GM19025 (cell line): ENCODE results near the gene INSIG1.

Experiments used
- ATAC-seq: cut with Tn5 transposase; IDR thresholded peaks from one replicate; pipeline ENCODE4 v1.9.1; 2021; ENCODE audit warnings: mild to moderate bottlenecking, low read depth, moderate library complexity; ENCODE audit not compliant: unreplicated experiment

INSIG1 gene

DNA sequence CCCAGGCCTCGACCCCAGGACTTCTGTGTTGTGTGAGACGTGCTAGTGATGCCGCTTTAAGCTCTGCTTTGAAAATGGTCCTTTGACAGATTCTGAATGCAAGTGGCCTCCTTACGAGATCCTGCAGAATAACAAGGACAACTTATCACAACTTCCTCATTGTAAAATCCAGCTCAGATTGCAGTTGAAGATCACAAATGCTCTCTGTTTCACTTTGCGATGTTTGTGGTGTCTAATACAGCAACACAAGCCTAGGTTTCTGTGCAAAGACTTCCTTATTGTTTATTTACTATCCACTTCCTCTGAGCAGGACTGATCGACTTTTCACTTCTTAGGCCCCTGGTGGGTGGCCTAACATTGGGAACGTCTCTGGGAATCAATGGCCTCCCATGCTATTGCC, 31.7 kb upstream of the INSIG1 start:
- ATAC-seq, result no peak

DNA sequence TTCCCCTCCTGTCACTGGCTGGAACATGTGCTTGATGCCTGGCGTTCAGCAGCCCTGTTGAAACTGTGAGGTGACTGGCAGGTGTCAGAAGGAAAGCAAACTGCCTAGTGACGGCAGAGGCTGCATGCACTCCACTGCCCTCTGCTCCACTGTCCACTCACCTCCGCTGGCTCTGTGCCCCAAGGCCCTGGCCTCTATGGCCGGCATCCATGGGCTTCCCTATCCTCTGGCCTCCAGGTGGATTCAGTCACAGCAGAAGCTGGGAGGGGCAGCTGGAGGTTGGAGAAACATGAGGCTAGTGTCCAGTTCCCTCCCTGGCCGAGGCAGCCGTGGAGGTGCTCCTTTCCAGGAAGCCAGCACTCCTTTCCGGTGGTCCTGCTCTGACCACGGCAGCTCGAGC, 31.2 kb upstream of the INSIG1 start:
- no peak for ATAC-seq

DNA sequence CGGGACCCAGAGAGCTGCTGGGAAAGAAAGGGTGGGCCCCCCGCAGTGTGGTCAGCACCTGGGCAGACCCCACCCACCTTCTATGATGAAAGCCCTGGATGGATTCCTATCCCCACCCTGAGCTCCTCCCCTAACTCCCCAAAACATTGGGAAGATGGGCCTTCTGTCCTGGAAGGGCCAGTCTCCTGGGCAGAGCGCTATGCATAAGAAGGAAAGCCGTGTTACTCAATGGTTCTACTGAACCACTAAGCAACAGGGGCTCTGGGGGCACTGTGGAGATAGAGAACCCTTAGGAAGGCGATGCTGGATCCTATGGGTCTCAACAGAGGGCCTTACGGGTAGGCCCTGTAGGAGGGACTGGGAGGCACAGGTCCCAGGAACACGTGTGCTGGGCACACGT, 30.7 kb upstream of the INSIG1 start:
- no peak for ATAC-seq

DNA sequence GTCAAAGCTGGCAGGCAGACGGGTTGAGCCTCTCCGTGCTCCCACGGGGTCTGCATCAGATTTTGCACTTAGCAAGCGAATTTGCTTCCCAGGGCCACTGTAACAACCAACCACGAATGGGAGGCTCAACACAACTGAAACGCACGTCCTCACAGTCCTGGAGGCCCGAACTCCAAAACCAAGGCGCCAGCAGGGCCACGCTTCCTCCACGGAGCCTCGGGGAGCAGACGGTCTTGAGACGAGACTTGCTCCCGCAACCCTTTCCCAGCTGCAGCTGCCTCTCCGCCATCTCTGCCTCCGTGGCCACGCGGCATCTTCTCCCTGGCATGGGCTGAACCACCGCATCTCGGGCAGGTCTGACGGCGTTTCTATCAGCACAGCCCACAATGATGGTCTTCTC, 30.2 kb upstream of the INSIG1 start:
- ATAC-seq, result no peak

DNA sequence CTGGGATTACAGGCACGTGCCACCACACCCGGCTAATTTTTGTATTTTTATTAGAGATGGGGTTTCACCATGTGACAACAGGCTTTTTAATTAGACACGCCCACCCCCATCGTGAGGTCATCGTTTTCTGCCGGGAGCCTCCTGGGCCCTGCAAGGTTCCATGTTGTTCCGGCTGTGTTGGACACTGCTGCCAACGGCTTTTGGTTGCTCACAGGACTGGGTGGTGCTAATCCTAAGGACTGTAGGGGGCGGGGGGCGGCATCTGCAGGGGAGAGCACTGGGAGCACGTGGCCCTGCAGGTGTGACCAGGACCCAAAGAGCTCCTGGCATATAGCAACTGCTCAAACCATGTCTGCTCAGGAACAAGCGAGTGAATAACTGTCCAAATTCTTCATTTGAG, 29.5 kb upstream of the INSIG1 start:
- ATAC-seq, result no peak

DNA sequence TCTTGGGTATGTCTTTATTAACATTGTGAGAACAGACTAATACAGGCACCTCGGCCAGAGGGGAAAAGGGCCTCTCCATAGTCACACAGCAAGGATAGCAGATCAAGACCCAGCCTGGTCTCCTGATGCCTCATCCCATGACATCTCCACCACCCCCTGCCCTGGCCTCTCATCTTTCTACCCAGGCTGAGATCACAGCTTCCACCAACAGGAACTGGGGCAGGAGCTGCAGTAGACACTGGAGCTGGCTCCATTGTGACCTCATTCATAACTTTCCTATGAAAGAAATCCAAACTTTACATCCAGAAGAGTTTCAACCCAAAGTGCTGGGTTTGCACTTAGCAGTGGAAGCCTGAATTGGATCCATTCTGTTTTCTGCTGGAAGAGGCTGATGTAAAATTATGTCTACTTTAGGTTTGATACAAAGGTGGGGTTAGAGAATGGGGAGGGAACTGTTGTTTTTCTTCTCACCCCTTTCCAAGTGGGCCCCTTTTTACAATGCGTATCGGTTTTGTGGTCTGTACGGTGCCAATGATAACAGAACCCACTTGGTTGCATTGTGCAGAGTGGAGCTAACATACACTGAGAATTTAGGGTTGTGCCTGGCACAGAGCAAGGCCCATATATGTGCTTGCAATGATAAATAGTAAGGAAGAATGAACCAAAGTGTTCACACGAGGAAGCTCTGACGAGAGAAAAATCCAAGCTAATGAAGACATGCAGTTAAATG, 28.6 kb upstream of the INSIG1 start:
- ATAC-seq, result no peak

DNA sequence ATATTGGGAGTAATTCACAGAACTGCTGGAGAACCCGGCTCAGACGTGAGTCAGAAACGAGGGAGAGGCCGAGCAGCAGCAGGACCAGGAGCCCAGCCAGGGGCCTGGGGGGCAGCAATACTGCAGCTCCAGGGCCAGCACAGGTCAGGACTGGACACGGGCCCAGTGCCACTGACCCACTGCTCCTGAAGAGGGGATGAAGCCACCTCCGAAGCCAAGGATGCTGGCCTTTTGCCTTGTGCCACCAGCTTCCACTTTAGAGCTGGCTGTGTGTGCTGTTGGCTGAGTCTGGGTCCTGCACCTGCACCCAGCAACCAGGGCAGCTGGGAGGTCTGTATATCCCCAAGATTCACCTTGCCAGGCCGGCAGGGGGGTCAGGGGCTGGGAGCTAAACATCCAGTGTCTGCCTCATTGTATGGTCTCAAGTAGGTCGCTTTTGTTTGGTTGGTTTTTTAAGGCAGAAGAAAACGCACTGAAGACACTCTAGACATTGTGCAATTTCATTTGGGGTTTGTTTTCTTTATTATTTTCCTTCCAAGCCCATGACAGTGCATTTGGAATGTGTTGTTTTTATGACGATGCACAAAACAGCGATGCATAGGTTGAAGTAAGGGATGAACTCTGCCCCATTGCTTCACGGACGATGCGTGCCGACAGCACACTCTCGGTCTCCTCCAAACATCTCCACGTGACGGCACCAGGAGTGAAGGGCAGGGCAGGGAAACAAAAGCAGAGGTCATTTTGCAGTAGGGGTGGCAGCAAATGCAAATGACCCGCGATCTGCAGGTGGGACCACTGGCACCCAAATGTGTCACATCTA, 27.7 kb upstream of the INSIG1 start:
- ATAC-seq, result no peak

DNA sequence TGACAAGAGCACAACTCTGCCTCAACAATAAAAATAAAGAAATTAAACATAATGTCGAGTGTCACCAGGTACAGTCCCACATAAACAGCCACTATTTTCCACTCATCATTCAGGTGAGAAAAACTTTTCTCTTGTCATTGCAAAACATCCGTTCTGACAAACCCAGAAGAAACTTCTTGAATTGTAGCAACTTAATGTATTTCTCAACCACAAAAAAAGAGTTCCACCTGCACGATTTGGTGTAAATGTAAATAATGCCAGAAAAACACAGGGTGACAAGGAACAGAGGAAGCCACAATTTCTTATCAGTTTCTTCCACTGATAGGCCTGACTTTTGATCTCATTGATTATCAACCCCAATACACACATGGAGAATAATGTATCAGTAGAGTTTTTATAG, 26.8 kb upstream of the INSIG1 start:
- ATAC-seq, result no peak

DNA sequence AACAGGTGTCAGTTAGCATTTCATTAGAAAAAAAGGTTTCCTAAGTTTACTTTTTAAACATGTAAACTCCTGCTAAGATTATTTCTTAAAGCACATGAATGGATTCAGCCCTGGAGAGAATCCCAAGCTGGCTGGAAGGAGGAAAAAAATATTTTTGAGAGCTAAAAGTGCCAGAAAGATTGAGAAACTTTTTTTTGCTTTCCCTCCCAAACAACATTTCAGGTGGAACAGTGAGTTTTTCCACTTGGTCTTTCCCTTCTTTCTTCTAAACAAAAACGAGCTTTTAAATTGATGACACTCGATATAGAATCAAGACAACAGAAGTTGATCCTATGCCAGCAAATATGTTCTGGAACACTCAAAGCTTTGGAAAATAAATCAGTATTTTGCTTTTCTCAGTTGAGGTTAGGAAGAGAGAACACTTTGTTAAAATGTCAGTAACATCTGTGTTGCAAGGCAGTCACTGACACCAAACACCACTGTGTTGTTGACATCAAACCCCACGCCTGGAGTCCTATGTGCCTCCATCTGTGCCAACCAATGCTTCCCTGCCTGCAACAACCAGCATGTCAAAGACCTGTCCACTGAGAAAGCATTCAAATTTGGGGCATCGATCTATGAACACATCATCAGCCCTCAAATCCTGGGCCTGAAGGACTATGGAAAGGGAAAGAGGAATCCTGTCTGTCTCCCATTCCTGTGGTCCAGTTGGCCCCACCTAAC, 22.9 kb upstream of the INSIG1 start:
- no peak for ATAC-seq

DNA sequence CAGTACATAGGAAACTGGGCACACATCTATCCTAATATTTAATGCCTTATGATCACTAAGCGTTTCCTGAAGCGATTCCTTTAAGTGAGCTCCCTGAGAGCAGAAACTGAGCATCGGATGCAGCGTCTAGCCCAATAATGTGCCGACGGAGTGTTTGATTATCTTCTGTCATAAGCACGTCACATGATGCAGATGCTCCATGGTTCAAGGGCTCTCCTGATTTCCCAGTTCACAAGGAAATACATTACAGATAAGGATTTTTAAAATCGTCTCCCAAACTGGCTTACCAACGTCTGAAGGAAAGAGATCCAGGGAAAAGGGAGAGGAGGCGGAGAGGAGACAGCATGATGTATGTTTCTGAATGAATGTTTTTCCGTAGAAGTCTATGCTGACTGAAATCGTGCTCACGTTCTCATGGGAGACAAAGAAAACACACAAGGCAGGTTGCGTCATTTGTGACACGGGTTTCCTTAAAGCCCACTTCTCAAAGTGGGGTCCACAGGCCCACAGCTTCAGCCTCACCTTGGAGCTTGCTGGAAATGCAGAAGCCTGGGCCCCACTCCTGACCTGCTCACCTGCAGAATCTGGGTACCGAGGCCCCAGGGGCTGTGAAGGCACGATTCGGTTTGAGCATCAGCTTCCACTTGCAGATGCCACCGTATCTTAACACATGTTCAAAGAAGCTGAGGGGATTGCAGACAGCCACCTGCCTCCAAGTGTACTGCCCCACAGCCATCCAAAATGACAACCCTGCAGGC, 21.5 kb upstream of the INSIG1 start:
- ATAC-seq, result no peak

DNA sequence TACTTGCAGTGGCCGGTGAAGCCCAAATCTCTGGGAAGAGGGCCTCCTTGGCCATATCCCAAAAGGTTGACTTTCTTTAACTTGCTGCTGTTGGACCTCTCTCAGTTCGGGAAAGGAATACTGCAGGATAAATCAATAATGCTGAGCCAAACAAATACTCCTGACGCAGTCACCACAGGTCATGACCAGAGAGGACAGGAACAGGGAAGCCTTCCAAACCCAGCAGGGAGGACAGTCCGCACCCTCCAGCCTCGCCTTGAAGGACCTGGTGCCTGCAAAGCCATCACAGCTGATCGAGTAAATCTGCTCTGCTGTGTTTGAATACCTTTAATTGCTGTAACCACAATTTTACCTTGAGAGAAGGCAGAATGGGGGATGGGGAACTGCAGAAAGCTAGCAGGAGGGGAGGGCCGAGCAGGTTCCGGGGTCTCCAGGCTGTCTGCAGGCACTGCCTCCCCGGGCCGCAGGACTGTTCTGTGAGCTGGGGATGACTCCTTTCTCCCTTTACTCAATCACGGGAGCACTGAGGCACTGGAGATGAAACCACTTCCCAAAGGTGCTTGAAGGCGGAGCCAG, 20.8 kb upstream of the INSIG1 start:
- ATAC-seq, result no peak

DNA sequence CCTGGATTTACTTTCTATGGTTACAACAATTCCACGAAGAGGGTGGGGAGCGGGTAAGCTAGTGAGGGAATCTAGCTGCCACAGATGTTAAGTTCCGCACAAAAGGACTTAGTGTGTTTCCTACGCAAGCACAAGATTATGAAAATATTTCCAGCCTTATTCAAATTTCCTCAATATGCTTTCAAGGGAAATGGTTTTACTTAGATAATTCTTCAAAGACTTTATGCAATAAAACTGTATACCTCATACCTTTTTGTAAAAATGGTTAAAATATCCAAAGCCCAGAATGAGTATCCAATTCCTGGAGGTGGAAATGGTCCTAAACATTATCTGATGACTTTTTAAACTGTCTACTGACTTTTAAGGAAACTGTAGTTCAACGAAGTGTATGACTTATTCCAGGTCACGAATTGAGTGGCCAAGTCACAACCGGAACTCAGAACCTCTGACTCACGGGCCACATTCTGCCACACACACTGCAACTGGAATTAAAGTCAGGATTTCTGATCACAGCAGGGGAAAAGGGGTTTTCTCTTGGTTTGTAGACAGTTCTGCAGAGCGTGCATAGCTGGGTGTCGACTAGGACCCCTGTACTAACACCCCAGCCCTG, 20.2 kb upstream of the INSIG1 start:
- ATAC-seq, result no peak

DNA sequence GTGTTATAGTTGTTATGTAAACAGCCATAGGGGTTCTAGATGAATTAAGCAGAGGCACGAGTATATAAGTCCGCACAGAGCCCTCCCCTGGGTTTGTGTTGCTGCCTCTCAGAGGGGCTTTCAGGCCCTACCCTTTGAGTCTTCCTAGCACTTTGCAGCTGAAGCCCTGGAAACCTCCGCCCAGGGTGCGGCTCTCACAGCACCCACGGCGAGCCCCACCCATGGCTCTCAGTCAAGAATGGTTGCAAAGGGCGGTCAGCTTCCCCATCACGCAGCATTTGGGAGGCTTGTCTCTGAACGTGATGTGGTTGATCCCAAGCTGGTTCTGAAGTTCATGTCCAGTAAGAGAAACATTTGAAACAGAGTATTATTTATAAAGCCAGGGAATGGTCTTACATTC, 18.8 kb upstream of the INSIG1 start:
- no peak for ATAC-seq

DNA sequence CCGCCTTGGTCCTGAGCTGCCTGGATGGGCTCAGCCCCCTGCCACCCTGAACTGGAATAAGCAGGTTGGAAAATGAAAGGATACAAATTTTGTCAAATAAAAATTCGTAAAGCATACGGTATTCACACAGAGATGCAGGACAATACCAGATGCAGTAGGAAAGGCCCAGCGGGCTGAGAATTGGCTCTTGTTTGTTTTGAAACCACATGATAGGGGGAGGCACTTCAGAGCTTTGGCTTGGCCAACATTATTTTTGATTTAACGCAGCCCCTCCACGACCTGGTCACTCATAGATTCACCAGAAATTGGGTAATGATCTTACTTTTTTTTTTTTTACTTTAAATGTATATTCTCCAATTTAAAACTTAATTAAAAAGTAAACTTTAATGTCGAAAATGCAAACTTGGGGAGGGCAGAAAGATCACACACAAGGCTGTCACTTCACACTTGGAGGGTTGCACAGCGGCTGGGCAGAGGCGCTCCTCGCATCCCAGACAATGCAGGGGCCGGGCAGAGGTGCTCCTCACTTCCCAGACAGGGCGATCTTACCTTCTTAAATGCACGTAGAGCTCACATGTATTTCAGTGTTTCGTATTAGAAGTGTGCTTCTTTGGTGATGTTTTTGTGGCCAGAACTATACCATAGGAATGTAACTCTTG, 17.8 kb upstream of the INSIG1 start:
- ATAC-seq, result no peak

DNA sequence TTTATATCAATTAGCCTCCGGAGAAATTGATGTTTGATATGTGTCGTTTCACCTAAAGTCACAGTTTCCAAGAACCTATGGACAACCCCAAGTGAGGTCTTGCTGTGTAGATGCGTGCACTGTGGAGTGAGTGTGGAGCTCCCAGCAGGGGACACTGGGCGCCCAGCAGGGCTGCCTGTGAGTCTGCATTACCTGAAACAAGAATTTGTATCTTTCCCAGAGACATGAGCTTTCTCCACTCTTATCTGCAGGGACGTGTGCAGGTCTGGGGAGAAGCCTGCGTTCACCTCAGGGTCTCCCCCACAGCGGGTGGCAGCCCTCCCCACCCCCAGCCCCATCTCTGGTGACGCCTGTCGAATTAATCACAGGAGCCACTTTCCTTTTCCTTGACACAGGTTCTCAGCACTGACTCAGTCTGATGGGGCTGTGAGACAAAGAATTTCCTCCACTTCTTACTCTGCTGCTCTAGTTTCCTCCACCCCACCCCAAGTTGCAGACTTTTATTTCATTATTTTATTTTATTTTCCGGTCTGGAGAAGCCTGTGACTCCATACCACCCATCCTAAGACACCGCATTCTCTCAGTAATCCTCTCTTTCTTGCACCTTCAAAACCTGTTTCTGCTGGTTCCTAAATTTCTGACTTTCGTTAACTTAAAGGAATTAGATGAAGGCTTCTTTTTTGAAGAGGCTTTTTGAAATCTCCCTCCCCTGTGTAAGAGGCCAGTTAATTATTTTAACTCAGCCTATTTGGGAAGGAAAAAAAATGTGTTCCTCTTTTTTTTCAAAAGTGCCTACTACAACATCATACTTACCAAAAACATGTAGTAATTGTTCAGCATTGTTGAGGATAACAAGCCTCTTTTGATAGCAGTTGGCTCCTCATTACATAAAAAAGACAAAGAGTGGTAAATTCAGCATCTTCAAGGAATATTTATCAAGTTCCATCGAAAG, 17.0 kb upstream of the INSIG1 start:
- ATAC-seq, result no peak

DNA sequence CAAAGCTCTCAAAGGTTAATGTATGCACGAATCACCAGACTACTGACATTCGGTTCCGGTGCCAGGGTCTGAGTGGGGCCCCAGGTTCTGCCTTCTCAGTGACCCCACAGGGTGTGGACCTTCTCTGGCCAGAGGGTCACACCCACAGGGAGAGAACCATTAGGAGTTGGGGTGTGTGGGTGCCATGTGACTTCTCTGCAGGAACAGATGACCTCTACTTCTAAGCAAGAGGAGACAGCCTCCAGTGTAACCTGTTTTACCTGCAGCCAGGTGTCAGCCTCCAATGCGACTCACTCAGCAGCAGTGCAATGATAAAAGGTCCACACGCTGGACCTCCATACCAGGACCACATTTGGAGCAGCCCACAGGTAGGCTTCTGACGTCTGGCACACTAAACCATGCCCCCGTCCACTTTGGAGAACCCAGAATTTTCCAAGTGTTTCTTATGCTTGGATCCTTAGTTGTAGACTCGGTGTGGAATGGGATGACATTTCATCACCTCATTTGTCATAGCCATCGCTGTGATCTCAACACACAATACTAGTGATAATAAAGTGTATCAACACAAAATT, 16.2 kb upstream of the INSIG1 start:
- ATAC-seq, result no peak

DNA sequence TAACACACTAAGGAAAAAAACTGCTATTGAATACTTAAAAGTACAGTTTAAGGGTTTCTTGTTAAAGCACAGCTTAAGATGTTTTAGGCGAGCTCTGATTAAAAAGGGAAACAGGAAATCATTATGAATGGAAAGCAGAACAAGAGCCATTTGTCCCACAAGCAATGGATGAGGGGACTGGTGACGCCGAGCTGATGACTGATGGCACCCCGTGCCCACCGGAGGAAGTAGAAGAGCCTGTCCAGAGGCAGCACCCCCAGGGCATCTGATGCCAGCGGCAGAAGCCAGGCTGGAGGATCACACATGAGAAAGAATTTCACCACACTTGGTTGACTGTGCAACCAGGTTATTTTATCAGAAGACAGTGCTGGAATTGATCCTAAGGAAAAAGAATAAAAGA, 15.0 kb upstream of the INSIG1 start:
- no peak for ATAC-seq

DNA sequence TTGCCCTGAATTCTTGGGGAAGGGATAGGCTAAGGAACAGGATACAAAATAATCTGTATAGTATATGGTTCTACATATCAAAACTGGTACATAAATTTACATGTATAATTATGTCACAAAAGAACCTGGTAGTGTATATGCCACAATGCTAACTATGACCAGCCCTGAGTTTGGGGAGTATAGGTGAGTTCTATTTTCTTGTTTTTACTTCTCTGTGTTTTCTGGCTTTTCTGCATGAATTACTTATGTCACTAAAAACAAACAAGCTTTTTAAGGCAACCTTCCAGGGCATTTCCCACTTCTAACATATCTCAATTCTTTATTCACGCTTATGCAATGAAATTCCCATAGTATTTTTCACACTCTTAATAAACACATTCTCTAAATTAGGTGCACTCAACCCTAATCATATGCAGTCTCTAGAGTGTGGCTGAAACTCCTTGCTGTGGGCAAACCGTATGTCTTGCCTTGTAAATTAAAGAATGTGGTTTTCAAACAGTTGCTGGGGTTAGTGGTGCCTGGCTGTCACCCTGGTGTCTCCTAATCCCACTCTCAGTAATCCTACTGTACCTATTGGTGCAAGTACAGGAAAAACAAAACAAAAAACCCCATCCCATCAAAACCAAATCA, 14.0 kb upstream of the INSIG1 start:
- peak; percentile 89 for ATAC-seq
